ENCODE measurements around the gene SKI. TPM values are rescaled to one million over a fixed set of nuclear protein-coding genes. Genes with fewer than 3 reads are reported as not detected.

Gene SKI
- polyA plus RNA-seq, 10 donors: 47.4 to 74.3 (median 60.5) TPM

- peak in 2 of 3 donors; percentile 75 for DNase-seq
Measured at GRCh38 chr1:2192031-2192995, 35.8 kb upstream of the SKI start.

GRCh38 chr1:2193514-2194281, 34.4 kb upstream of the SKI start:
- DNase-seq: no peak

DNA sequence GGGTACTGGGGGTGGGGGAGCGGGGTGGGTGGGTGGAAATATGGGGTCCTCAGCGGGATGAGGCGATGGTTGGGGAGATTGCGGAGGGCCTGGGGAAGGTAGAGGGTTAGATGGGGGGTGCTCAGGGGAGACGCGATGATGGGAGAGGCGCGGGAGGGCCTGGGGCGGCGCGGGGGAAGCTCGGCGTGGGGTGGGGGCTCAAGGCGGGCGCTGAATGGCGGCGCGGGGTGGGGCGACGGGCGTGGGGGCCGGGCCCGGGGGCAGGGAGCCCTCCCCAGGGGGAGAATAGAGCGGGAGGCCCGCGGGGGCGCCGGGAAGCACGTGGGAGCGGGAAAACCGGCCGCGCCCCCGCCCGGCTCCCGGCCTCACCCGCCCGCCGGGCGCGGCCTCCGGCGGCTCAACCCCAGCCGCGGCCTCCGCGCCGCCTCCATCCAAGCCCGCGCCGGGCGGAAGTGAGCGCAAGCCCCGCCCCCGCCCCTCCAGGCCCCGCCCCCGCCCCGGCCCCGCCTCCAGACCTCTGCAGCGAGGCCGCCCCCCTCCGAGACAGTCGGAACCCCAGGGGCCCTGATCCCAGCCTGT, 33.7 kb upstream of the SKI start, which contains the start of gene FAAP20:
TSS of gene FAAP20 (minus strand) at position 454 of the 579 bp plus-strand sequence. CDS start at position 431, 23 bp downstream.
- no peak for DNase-seq

- peak; percentile 82 to 97 (median 91) for DNase-seq
Measured at GRCh38 chr1:2194898-2195673, 33.0 kb upstream of the SKI start.

- DNase-seq: no peak
Measured at GRCh38 chr1:2195785-2196184, 32.3 kb upstream of the SKI start.

DNA sequence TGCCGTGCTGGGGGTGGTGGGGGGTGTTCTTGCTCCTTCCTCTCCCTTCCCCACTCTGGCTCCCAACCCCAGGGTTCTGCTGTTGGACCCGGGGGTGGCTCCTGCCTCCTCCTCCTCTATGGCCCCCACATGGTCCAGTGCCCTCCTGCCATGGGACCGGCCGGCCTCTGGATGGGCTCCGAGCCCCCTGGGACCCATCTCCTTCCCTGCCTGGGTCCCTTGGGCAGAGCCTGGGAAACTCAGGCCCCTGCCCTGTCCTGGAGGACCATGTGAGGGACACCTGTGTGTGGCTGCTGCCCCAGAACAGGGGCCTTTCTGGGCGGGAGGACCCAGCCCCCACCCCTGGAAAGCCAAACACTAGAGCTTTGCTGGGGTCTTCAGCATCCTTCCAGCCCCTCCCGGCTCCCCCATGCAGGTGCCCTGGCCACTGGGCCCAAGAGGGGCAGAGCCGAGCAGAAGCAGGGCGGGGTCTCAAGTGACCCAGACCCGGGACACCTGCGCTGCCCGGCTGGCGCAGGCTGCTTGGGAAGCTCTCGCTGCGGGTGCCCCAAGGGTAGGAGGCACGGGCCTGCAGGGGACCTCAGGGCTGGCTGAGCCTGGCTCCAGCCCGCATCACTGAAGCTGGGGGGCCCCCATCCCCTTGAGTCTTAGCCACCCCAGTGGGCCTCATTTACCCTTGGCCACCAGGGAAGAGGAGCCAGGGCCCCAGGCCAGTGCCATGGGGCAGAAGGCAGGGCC, 31.0 kb upstream of the SKI start:
- DNase-seq: no peak

GRCh38 chr1:2197707-2198165, 30.4 kb upstream of the SKI start:
- DNase-seq: no peak

DNA sequence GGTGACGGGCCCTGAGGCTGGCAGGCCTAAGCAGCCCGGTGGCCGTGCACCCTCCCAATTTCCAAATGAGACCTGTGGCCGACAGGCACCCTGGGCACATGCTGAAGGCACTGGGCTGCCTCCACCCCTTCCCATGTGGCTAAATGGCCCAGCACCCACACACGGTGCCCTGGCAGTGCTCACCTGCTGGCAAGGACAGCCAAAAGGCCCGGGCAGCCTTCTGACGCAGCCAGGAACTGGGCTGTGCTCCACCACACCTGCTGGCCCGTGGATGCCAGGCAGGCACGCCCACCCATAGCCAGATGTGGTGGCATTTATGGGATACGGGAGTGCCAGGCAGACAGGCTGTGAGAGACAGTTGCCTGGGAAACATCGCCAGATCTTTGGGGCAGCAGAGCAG, 29.5 kb upstream of the SKI start:
- no peak for DNase-seq

- DNase-seq: peak; percentile 88 to 95 (median 89)
Measured at GRCh38 chr1:2199042-2199810, 28.9 kb upstream of the SKI start.

- DNase-seq: no peak
Measured at GRCh38 chr1:2200308-2200943, 27.7 kb upstream of the SKI start.

DNA sequence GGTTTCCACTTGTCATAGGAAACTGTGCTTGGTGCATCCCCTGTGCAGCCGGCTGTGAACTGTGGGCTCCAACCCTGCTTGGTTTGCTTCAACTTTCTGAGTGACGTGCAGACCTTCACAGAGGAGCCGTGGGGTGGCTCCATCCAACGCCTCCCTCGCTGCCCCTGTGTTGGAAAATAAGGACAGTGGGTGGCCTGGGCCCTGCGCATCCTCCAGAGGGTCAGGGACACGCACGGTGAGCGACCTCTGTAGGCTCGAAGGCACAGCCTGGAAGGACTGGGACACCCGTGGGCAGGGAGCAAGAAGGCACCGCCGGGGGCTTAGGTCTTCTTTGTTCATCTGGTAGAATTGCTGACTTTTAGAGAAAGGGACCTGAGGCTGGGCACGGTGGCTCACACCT, 27.1 kb upstream of the SKI start:
- no peak for DNase-seq

- DNase-seq: no peak
Measured at GRCh38 chr1:2202008-2202575, 26.0 kb upstream of the SKI start.

DNA sequence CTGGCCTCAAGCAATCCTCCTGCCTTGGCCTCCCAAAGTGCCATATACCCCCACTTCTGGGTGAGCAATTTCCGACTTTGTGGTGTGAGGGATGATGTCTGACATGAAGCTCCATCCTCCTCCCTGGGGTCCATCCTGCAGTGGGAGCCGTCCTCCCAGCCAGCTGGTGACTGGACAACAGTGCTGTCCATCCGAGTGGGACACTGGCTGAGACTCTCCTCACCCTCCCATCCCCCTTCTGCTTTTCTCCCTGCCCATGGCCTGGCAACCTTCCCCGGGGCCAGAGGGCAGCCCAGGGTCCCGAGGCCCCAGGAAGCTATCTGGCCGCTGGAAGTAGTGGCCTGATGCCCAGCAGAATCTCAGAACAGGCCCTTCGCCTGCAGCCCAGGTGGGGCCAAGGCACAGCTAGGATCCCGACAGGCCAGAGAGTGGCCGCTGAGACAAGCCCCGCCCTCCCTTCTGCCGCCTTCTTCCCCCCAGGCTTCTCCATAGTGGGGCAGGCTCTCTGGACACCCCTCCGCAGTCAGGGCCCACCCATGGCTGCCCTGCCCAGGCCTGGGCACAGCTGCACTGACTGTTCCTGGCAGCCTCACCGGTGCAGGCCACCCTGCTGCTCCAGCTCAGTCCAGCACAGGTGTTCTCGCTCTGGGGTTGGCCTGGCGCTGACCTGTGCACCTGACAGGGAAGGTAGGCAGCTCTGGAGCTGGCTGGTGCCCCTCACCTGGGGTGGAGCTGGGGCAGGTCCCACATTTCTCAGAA, 25.1 kb upstream of the SKI start:
- DNase-seq: no peak

- DNase-seq: no peak
Measured at GRCh38 chr1:2203671-2204414, 24.3 kb upstream of the SKI start.

- peak in 2 of 3 donors; percentile 83 to 92 for DNase-seq
Measured at GRCh38 chr1:2204415-2205190, 23.5 kb upstream of the SKI start.

GRCh38 chr1:2205191-2205952, 22.7 kb upstream of the SKI start:
- peak; percentile 92 to 93 (median 92) for DNase-seq
